HG03565 (cell line): ENCODE results near the gene RAPGEF4.

Experiments
- ATAC-seq: cut with Tn5 transposase; IDR thresholded peaks from one replicate; pipeline ENCODE4 v1.9.1; 2021; ENCODE audit warnings: mild to moderate bottlenecking, moderate library complexity; ENCODE audit not compliant: unreplicated experiment

The RAPGEF4 gene

GRCh38 chr2:172735582-172736423, at the start of gene RAPGEF4:
TSS of gene RAPGEF4 (plus strand) at chr2:172735845. CDS start at chr2:172735984, 139 bp downstream.
- no peak for ATAC-seq

- ATAC-seq = no peak
These were observed 42.6 kb upstream of the RAPGEF4 start for GRCh38 chr2:172693037-172693436.

- no peak for ATAC-seq
These were observed 41.9 kb upstream of the RAPGEF4 start for GRCh38 chr2:172693529-172694455.

GRCh38 chr2:172697296-172697695, 38.3 kb upstream of the RAPGEF4 start:
- ATAC-seq = no peak

GRCh38 chr2:172698041-172698863, 37.4 kb upstream of the RAPGEF4 start:
- ATAC-seq = peak; percentile 80

GRCh38 chr2:172701250-172701649, 34.4 kb upstream of the RAPGEF4 start:
- no peak for ATAC-seq

- ATAC-seq = no peak
These were observed 33.2 kb upstream of the RAPGEF4 start for GRCh38 chr2:172702451-172702850.

GRCh38 chr2:172704072-172704936, 31.3 kb upstream of the RAPGEF4 start:
- no peak for ATAC-seq

GRCh38 chr2:172705352-172705751, 30.3 kb upstream of the RAPGEF4 start:
- ATAC-seq = no peak

GRCh38 chr2:172708247-172708646, 27.4 kb upstream of the RAPGEF4 start:
- no peak for ATAC-seq

GRCh38 chr2:172709566-172710291, 25.9 kb upstream of the RAPGEF4 start:
- no peak for ATAC-seq

GRCh38 chr2:172710584-172711047, 25.0 kb upstream of the RAPGEF4 start:
- no peak for ATAC-seq

- no peak for ATAC-seq
These were observed 24.5 kb upstream of the RAPGEF4 start for GRCh38 chr2:172711110-172711509.

- no peak for ATAC-seq
These were observed 23.4 kb upstream of the RAPGEF4 start for GRCh38 chr2:172712251-172712650.

- ATAC-seq = no peak
These were observed 22.2 kb upstream of the RAPGEF4 start for GRCh38 chr2:172713365-172713875.

GRCh38 chr2:172722481-172722880, 13.2 kb upstream of the RAPGEF4 start:
- ATAC-seq = no peak

- ATAC-seq = no peak
These were observed 12.4 kb upstream of the RAPGEF4 start for GRCh38 chr2:172723286-172723685.

GRCh38 chr2:172724724-172725123, 10.9 kb upstream of the RAPGEF4 start:
- no peak for ATAC-seq

- no peak for ATAC-seq
These were observed 10.4 kb upstream of the RAPGEF4 start for GRCh38 chr2:172725284-172725683.
